Measurements from ENCODE around the gene JUNB. TPM values are rescaled to one million over a fixed set of nuclear protein-coding genes. Genes with fewer than 3 reads are reported as not detected.

JUNB gene
- total and polyA plus RNA-seq, 7 donors = 91.6 to 1,252 (median 249) TPM

DNA sequence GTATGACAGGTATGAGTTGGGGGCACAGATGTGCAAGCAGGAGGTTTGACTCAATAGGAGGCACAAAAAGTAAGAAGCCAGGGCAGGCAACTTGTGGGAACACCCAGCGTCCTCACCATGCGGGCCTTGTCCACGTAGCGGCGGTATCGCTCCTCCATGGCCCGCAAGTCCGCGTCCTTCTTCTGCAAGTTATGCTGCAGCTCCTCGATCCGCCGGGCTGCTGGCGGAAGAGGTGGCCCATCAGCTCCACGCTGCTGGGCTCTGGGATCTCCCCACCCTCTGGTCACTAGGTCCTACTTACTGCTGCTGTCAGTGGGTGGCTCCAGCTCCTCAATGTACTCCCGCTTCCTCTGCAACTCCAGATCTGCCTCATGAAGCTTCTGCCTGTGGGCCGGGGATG is 26.6 kb upstream of the JUNB start:
- Histone ChIP-seq H3K4me1 (peaks cover 0 to 10% (median 0%) of the 10 kb centered on the region in 4 donors), H3K36me3 (peaks cover 0 to 32% (median 2%) of the 10 kb centered on the region in 4 donors), H3K27me3 (no peaks in the 10 kb centered on the region), H3K4me3 (no peak overlapping the region), H3K27ac (no peak overlapping the region), H3K9me3 (no peaks in the 10 kb centered on the region)
- no peak for TF ChIP-seq CTCF (IDR thresholded peaks at IDR 0.05)
- DNase-seq = no peak
- intact Hi-C loops (cut with DNase I) = loop anchor here (5.0 kb wide), 1 partner anchor 38 kb away; the partner anchor contains the start of genes PRDX2 and THSD8
- 97% methylated on average over 16 of the region's 16 CpGs for WGBS, 2 donors

DNA sequence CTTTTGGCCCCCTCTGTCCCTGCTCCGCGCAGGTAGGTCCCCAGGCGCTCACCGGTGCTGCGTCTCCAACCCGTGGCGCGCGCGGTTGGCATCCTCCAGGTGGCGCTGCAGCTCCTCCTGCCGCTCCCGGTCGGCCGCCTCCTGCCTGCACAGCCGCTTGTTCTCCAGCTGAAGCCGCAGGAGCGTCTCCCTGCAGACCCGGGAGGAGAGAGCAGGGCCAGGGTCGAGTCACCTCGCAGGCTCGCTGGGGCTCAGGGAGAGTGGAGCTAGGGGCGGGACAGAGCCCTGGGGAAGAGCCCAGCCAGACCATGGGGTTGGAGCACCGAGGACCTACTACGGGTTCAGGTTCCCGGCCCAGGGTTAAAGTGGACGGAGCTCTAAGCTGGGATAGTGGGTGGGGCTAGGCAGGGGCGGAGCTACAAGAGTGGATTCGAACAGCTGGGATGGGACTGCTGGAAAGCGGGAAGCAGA is 25.2 kb upstream of the JUNB start:
- peak overlapping the region; percentile 25 to 54 (median 38) for H3K4me3 ChIP-seq
- peak overlapping the region; percentile 55 to 80 (median 70) for H3K27ac ChIP-seq
- H3K36me3 ChIP-seq = peaks cover 0 to 32% (median 2%) of the 10 kb centered on the region in 4 donors
- intact Hi-C loops (cut with DNase I) = loop anchor here (1.0 to 5.0 kb wide), 2 partner anchors 36 to 81 kb away; partner anchors contain the start of genes PRDX2 and THSD8
- peaks cover 0 to 10% (median 0%) of the 10 kb centered on the region in 4 donors for H3K4me1 ChIP-seq
- TF ChIP-seq POLR2A (IDR thresholded peaks at IDR 0.05) = no peak
- TF ChIP-seq CTCF (IDR thresholded peaks at IDR 0.05) = peak; percentile 58 to 95 (median 70)
- no peak for TF ChIP-seq EP300 (IDR thresholded peaks at IDR 0.05)
- peak in 2 of 4 donors; percentile 9 to 58 for TF ChIP-seq POLR2AphosphoS5 (IDR thresholded peaks at IDR 0.05)
- H3K27me3 ChIP-seq = no peaks in the 10 kb centered on the region
- no peaks in the 10 kb centered on the region for H3K9me3 ChIP-seq
- WGBS, 2 donors = 45% methylated on average over 30 of the region's 30 CpGs
- peak; percentile 93 for DNase-seq

- no peak for TF ChIP-seq POLR2AphosphoS5 (IDR thresholded peaks at IDR 0.05)
- TF ChIP-seq CTCF (IDR thresholded peaks at IDR 0.05) = no peak
- no peak for TF ChIP-seq EP300 (IDR thresholded peaks at IDR 0.05)
- no peak for TF ChIP-seq POLR2A (IDR thresholded peaks at IDR 0.05)
- no peak for DNase-seq
- intact Hi-C loops (cut with DNase I) = loop anchor here (5.0 kb wide), 1 partner anchor 35 kb away; the partner anchor contains the start of genes PRDX2 and THSD8
- Histone ChIP-seq H3K27me3 (no peaks in the 10 kb centered on the region), H3K9me3 (no peaks in the 10 kb centered on the region), H3K4me1 (peaks cover 0 to 10% (median 0%) of the 10 kb centered on the region in 4 donors), H3K36me3 (peaks cover 0 to 32% (median 2%) of the 10 kb centered on the region in 4 donors), H3K27ac (no peak overlapping the region), H3K4me3 (no peak overlapping the region)
- 93 to 96% methylated on average over 11 of the region's 11 CpGs for WGBS, 2 donors
Measured at GRCh38 chr19:12767150-12767549, 24.1 kb upstream of the JUNB start.

GRCh38 chr19:12767666-12768065 is 23.6 kb upstream of the JUNB start:
- no peak overlapping the region for H3K27ac ChIP-seq
- no peak for DNase-seq
- H3K9me3 ChIP-seq = no peaks in the 10 kb centered on the region
- peaks cover 0 to 28% (median 2%) of the 10 kb centered on the region in 4 donors for H3K36me3 ChIP-seq
- no peaks in the 10 kb centered on the region for H3K27me3 ChIP-seq
- intact Hi-C loops (cut with DNase I) = loop anchor here (5.0 kb wide), 1 partner anchor 35 kb away; the partner anchor contains the start of genes PRDX2 and THSD8
- TF ChIP-seq POLR2A (IDR thresholded peaks at IDR 0.05) = no peak
- no peak for TF ChIP-seq EP300 (IDR thresholded peaks at IDR 0.05)
- no peak for TF ChIP-seq POLR2AphosphoS5 (IDR thresholded peaks at IDR 0.05)
- no peak for TF ChIP-seq CTCF (IDR thresholded peaks at IDR 0.05)
- peaks cover 0 to 10% (median 0%) of the 10 kb centered on the region in 4 donors for H3K4me1 ChIP-seq
- 96 to 97% methylated on average over 15 of the region's 15 CpGs for WGBS, 2 donors
- H3K4me3 ChIP-seq = no peak overlapping the region

Data from sigmoid colon (tissue), 7 donors.